ENCODE data around the gene CTDSP1.

The CTDSP1 gene

DNA sequence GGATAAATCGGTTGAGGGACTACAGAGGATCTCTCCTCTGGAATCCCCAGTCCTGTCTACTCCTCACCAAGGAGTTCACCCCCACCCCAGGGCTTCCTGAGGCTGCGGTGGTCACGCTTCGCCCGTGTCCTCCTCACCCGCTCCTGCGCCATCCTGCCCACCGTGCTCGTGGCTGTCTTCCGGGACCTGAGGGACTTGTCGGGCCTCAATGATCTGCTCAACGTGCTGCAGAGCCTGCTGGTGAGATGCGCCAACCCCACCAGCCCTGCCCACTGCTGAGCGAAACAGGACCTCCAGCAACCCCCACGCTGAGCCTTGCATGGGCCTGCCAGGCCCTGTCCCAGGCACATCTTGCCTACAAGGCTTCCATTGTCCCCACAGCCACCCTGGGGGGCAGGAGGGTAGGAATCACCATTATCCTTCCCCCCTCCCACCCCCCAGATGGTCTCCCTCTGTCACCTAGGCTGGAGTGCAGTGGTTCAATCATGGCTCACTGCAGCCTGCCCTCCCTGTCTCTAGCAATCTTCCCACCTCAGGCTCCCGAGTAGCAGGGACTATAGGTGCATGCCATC lies 6.7 kb upstream of the CTDSP1 start:
- H3K27ac ChIP-seq = no peak overlapping the region
- H3K4me3 ChIP-seq (ENCODE audit: low read depth, low read length) = no peak overlapping the region
- H3K36me3 ChIP-seq (replicated peaks) = no peaks in the 10 kb centered on the region
- TF ChIP-seq, protein P1, sequence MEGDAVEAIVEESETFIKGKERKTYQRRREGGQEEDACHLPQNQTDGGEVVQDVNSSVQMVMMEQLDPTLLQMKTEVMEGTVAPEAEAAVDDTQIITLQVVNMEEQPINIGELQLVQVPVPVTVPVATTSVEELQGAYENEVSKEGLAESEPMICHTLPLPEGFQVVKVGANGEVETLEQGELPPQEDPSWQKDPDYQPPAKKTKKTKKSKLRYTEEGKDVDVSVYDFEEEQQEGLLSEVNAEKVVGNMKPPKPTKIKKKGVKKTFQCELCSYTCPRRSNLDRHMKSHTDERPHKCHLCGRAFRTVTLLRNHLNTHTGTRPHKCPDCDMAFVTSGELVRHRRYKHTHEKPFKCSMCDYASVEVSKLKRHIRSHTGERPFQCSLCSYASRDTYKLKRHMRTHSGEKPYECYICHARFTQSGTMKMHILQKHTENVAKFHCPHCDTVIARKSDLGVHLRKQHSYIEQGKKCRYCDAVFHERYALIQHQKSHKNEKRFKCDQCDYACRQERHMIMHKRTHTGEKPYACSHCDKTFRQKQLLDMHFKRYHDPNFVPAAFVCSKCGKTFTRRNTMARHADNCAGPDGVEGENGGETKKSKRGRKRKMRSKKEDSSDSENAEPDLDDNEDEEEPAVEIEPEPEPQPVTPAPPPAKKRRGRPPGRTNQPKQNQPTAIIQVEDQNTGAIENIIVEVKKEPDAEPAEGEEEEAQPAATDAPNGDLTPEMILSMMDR (IDR thresholded peaks at IDR 0.05; ENCODE audit: low read depth, low read length, missing control alignments) = no peak
- DNase-seq = no peak
- H3K27me3 ChIP-seq (replicated peaks) = no peaks in the 10 kb centered on the region
- in situ Hi-C loops (cut with HindIII; ENCODE audit: low pct_ligation_motif_present, low sequenced_read_pairs) = no loop called here

DNA sequence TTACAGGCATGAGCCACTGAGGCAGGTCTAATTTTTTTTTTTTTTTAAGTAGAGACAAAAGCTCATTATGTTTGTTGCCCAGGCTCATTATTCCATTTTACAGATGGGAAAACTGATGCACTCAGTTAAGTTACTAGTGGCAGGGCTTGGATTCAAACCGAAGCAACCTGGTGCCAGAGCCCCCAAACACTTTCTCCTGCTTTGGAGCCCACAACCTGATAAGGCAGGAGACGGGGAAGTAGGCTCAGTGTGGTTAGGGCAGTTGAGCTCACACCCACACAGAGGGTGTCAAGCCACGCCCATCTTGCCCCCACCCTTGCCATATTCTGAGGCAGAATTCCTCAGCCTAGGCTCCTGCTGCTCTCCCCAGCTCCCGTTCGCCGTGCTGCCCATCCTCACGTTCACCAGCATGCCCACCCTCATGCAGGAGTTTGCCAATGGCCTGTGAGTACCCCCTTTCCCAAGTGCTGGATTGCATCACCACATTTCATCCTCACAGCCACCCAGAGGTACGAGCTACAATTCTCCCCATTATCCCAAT lies 5.8 kb upstream of the CTDSP1 start:
- in situ Hi-C loops (cut with HindIII; ENCODE audit: low pct_ligation_motif_present, low sequenced_read_pairs) = no loop called here
- no peak overlapping the region for H3K27ac ChIP-seq
- TF ChIP-seq, protein P1 (IDR thresholded peaks at IDR 0.05; ENCODE audit: low read depth, low read length, missing control alignments) = no peak
- DNase-seq = no peak
- H3K4me3 ChIP-seq (ENCODE audit: low read depth, low read length) = no peak overlapping the region
- no peaks in the 10 kb centered on the region for H3K27me3 ChIP-seq (replicated peaks)
- H3K36me3 ChIP-seq (replicated peaks) = no peaks in the 10 kb centered on the region

DNA sequence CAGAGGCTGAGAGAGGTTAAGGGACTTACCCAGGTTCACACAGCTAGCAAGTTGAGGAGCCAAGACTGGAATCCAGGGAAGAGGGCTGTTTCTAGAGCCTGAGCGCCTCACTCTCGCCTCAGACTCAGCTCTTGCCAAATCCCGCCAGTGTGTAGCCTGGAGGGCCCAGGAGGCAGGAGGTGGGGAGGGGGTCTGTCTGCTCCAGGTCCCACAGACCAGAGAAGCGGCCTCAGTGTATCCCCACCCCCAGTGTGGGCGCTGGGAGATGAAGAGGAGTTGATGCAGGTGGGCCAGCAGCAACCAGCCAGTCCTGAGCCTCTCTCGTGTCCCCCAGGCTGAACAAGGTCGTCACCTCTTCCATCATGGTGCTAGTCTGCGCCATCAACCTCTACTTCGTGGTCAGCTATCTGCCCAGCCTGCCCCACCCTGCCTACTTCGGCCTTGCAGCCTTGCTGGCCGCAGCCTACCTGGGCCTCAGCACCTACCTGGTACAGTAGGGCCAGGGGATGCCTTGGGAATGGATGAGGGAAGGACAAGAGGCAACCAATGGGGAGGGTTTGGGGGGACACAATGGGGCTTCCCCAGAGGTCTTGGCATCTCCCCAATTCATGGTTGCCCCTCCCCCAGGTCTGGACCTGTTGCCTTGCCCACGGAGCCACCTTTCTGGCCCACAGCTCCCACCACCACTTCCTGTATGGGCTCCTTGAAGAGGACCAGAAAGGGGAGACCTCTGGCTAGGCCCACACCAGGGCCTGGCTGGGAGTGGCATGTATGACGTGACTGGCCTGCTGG lies 5.2 kb upstream of the CTDSP1 start:
- Histone ChIP-seq H3K4me3 (ENCODE audit: low read depth, low read length) (no peak overlapping the region), H3K27ac (no peak overlapping the region), H3K36me3 (replicated peaks) (no peaks in the 10 kb centered on the region), H3K27me3 (replicated peaks) (no peaks in the 10 kb centered on the region)
- in situ Hi-C loops (cut with HindIII; ENCODE audit: low pct_ligation_motif_present, low sequenced_read_pairs) = no loop called here
- DNase-seq = no peak
- TF ChIP-seq, protein P1 (IDR thresholded peaks at IDR 0.05; ENCODE audit: low read depth, low read length, missing control alignments) = no peak

DNA sequence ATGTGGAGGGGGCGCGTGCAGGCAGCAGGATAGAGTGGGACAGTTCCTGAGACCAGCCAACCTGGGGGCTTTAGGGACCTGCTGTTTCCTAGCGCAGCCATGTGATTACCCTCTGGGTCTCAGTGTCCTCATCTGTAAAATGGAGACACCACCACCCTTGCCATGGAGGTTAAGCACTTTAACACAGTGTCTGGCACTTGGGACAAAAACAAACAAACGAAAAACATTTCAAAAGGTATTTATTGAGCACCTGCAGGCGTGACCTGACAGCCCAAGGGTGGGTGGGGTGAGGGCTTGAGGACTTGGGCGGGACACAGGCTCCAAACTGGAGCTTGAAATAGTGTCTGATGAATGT lies 4.6 kb upstream of the CTDSP1 start:
- H3K27ac ChIP-seq = no peak overlapping the region
- no peak overlapping the region for H3K4me3 ChIP-seq (ENCODE audit: low read depth, low read length)
- in situ Hi-C loops (cut with HindIII; ENCODE audit: low pct_ligation_motif_present, low sequenced_read_pairs) = no loop called here
- no peak for DNase-seq
- TF ChIP-seq, protein P1 (IDR thresholded peaks at IDR 0.05; ENCODE audit: low read depth, low read length, missing control alignments) = no peak
- H3K27me3 ChIP-seq (replicated peaks) = no peaks in the 10 kb centered on the region
- no peaks in the 10 kb centered on the region for H3K36me3 ChIP-seq (replicated peaks)

DNA sequence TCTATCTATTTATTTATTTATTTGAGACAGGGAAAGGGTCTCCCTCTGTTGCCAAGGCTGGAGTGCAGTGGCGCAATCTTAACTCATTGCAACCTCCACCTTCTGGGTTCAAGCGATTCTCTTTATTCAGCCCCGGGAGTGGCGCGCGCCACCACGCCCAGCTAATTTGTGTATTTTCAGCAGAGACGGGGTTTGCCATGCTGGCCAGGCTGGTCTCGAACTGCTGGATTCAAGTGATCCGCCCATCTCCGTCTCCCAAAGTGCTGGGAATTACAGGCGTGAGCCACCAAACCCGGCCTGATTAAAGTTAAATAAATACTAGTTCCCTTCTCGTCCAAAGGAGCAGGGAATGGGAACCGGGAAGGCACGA lies 4.2 kb upstream of the CTDSP1 start:
- TF ChIP-seq, protein P1 (IDR thresholded peaks at IDR 0.05; ENCODE audit: low read depth, low read length, missing control alignments) = no peak
- Histone ChIP-seq H3K27me3 (replicated peaks) (no peaks in the 10 kb centered on the region), H3K36me3 (replicated peaks) (no peaks in the 10 kb centered on the region), H3K27ac (peak overlapping the region; percentile 90), H3K4me3 (ENCODE audit: low read depth, low read length) (peak overlapping the region; percentile 72)
- no peak for DNase-seq
- in situ Hi-C loops (cut with HindIII; ENCODE audit: low pct_ligation_motif_present, low sequenced_read_pairs) = no loop called here

All from brain microvascular endothelial cell (primary cell).